Inflammatory macrophage treated with lipopolysaccharide for 4 hours (primary cell): ENCODE data around the gene FOXS1.

Source experiments
- DNase-seq: peaks from one replicate; pipeline ENCODE4 v3.0.0-alpha.2; 2020

FOXS1 gene

DNA sequence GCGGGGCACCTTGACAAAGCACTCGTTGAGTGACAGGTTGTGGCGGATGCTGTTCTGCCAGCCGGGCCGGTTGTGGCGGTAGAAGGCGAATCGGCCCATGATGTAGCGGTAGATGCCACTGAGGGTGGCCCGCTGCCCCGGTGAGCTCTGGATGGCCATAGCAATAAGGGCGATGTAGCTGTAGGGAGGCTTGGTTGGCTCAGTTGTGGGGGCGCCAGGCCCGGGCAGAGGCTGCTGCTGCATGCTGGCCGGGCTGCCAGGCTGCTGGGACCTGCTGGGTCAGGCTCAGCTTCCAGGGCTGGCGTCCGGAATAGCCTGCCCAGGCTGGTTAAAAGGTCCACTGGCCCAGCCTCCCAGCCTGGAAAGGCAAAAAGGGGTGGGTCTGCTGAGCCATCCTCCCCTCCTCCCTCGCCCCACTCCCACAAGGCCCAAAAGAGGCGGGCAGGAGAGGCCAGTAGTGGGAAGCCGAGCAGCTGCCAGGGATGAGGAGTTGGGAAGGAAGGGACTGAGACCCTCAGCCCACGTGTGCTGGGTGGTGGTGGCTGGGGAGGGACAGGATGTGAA lies at the start of gene FOXS1:
Gene FOXS1 (minus strand): TSS at position 305 of the 564 bp plus-strand sequence. CDS start 62 bp downstream, at position 243.
- DNase-seq: no peak

DNA sequence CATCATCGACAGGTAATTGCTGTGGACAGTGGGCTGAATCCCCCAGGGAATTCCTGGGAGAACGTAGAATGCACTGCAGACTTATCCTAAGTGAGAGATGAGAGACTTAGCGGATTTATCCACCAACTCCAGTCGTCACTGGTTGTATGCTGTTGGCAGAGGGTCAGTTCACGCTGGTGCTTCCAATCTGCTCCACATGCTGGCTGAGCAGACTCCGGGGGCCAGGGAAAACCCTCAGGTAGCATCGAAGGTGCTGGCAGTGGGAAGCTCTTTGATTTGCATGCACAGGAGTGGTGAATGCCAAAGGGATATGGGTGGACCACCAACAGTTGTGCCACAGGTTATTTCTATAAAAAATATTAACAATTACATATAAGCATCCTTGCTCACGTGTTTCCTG lies 45.2 kb upstream of the FOXS1 start:
- no peak for DNase-seq

DNA sequence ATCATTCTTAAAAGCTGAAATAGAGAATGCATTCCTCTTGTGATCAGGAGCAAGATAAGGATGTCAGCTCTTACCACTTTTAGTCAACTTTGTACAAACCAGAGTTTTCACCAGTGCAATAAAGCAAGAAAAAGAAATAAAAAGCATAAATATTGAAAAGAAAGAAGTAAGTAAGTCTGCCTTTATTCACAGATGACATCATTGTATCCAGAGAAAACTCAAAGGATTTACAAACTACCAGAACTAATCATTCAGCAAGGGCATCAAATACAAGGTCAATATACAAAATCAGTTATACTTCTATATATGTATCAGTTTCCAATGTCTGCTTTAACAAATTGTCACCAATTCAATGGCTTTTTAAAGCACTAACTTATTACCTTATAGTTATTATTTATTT lies 38.4 kb upstream of the FOXS1 start:
- no peak for DNase-seq

DNA sequence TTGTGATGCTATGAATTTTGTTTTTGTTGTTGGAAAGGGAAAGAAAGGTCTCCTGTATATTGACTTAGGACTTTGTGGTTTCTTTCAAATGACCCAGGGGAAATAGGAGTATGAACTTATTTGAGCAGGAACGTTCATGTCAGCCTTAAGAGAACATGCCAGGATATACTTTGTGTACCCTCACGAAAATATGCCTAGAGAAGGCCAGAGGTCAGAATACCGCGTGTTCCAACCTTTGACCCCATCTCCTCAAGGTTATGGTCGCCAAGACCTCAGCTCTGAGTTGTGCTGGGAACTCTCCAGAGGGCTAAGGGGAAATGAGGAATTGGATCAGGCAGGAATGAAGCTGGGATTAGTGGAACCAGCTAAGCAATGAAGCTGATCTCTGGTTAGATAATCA lies 36.5 kb upstream of the FOXS1 start:
- no peak for DNase-seq

DNA sequence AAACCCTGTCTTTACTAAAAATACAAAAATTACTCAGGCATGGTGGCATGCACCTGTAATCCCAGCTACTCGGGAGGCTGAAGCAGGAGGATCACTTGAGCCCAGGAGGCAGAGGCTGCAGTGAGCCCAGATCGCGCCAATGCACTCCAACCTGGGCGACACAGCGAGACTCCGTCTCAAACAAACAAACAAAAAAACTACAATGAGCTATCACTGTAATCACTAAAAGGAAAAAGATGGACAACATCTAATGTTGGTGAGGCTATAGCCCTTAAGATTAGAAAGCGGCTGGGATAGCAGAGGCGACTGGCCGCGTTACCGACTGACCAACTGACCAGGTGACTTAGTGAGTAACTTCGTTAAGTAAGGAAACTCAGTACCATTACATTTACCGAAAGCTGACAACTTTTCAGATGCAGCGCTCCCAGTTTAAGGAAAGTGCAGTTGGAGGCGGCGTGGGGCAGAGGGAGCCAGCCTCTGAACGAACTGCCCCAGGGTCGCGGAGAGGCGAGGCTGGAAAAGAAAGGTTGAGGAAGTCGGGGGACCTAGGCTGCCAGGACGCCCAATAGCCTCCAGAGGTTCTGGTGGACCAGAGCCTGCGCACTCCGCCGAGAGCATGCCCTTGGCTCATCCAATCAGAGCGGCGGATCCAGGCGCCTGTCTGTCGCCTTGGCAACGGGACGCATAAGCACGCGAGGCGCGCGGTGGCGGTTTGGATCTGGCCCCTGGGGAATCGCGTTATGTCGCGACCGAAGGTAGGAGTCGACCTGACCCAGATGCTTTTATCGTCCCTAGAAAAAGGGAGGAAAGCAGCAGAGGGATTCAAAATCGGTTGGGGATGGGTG lies 34.0 kb upstream of the FOXS1 start:
- peak; percentile 98 for DNase-seq

DNA sequence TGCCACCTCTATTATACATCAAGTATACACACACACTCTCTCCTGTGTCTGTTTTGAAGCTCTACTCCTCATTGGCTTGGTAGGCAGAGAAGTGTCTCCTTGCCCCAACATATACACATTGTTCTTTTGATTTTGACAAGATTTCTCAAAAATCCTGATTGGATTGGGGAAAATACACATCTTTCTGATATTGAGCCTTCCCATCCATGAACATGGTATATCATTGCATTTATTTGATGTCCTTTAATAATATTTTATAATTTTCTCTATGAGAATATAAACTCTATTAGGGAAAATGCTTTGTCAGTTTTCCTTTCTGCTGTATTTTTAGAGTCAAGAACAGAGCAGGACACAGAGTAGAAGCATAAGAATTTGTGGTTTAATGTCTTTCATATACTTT lies 32.3 kb upstream of the FOXS1 start:
- DNase-seq: no peak

DNA sequence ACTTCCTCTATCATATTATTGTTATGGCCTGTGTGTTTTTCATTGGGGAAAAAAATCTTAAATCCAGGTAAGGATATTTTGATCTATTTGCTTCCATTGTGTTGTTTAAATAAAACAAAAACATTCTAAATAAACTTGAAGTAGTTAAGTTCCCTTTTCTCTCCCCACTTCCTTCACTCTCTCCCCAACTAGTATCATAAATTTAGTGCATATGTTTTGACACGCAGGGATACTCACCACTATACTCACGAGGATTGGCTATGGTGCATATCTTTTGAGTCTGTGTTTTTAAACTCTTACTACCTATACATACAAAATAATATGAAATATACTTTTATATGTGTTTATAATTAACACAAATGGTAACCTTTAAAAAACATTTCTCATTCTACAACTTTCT lies 30.3 kb upstream of the FOXS1 start:
- DNase-seq: no peak

DNA sequence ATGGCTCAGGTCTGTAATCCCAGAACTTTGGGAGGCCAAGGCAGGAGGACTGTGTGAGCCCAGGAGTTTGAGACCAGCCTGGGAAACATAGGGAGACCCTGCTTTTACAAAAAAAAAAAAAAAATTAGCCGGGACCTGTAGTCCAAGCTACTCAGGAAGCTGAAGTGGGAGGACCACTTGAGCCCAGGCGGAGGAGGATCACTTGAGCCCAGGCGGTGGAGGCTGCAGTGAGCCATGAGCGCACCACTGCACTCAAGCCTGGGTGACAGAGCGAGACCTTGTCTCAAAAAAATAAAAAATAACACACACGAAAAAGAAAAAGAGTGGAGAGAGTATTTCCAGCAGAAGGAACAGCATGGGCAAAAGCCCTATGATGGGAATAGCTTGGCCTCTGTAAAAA lies 27.0 kb upstream of the FOXS1 start:
- DNase-seq: no peak

DNA sequence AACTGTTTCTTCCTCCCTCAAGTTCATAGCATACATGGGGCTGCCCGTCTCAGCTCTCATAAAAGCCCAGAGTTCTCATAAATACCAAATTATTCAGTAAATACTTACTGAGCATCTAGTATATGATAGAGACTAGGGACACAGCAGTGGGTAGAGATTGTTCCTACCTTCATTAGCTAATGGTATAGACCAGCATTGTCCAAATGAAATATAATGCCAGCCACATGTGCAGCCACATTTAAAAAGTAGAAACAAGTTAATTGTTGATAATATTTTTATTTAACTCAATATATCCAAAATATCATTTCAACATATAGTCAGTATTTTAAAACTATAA lies 26.2 kb upstream of the FOXS1 start:
- no peak for DNase-seq

DNA sequence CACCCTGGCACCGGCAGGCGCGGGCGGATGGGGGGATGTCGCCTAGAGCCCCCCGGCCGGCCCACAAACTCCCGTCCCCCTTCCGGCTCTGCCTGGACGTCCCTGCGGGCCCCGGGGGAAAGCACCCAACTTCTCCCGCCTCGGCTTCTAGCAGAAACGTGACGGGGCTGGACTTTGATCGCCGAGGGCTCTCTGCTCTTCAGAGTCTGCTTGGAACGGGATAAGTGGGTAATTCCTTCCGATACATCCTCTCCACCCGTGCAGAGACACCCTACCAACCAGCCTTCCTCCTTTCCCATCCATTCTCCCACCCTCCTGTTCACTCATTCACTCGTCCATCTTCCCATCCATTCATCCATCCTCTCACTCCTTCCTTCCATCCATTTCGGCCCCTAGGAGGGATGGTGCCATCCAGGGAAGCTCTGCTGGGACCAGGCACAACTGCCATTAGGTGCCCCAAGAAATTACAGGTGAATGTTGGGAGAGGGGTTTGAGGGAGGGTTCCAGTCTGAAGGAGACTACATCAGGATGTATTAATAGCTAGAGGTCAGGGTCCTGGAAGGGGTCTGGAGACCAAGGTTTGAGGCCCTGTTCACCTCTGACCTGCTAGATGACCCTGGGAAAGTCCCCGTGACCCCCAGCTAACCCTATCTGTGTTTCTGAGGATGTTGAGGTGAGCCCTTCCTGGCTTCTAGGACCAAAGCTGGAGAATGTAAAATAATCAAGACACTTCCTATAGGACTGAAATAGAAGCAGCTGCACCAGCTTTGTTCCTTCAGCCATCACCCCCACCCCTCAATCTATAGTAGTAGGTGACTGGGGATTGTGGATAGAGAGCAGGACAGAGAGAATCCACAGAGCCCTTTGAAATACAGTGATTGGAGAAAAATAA lies 25.6 kb upstream of the FOXS1 start:
- DNase-seq: no peak

DNA sequence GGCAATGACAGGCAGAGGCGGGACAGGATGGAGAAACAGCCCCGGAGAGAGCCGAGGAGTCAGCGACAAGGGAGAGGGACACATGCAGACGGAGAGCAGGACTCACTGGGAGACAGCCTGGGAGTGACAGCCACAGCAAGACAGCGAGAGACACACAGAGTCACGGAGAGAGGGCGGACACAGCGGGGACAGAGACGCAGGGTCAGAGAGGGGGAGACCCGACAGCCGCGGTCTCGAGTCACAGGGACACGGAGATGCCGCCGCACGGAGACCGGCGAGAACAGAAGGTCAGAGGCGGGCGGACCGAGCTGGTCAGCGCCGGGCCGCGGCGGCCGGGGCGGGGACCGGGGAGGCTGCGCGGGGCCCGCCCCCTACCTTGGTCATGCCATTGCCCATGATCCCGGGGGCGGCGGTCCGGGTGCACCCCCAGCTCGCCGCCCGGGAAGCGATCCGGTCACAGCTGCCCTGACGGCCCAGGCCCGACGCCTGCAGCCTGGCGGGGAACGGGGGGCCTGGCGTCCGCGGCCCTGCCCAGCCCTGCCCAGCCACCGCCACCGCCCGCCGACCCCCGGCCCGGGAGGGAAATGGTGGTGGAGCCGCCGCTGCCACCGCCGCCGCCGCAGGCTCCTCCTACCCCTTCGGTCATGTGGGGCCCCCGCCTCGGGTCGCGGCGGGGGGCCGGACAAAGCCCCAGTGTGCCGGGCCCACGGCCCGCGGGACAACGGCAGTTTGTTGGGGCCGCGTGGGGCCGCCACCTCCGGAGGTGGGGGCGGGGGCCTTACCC lies 24.7 kb upstream of the FOXS1 start, which contains the start of the genes DUSP15 and TTLL9:
Gene DUSP15 (minus strand): TSS at position 586 of the 784 bp plus-strand sequence. CDS start 190 bp downstream, at position 396.
Gene TTLL9 (plus strand): TSS at position 693 of the 784 bp plus-strand sequence. CDS start 493 bp downstream, outside the sequence.
- DNase-seq: peak; percentile 20

DNA sequence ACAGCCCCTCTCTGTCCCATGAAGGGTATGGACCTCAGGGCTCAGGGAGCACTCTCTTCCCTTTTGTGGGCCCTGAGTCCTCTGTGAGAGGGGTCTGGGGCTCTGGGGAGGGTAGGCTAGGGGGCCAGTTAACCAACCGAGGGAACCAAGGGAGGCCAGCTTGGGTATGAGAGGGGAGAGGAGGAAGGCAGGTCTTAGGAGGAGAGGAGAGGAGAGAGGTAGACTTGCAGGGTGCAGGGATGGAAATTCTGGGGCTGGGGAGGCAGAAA lies 24.2 kb upstream of the FOXS1 start:
- DNase-seq: no peak

DNA sequence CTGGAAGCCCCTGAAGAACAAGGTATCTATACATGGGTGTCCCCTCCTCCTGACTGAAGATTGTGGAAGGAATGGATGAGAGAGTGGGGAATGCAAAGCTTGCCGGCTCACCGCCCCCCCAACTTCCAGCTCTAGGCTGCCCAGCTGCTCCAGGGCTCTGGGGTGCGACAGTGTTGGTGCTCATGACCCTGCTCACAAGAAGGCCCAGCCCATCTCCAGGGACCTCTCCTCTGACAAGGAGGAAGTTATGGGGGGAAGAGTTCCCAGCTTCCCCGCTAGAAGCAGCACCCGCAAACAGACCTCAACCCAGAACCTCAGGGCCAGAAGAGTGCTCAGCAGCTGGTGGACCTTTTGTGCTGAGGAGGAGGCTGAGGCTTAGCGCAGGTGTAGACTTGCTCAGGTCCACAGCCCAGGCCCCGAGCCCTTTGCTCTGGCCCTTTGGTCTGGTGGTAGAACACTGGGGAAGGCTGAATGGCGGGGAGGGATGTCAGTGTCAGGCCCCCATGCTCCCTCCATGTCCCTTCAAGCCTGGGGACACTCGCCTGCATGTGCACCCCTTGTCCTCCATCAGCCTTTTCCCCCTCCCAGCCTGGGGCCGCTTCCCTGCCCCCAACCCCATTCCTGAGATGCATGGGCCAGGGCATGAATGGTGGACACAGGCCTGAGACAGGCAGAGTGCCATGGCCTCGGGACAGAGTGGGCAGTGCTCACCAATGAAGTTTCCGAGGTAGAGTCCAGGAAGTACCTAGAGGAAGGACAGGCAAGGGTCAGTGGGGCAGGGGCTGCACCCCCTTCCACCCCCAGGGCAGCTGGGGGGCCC lies 23.7 kb upstream of the FOXS1 start:
- DNase-seq: no peak

DNA sequence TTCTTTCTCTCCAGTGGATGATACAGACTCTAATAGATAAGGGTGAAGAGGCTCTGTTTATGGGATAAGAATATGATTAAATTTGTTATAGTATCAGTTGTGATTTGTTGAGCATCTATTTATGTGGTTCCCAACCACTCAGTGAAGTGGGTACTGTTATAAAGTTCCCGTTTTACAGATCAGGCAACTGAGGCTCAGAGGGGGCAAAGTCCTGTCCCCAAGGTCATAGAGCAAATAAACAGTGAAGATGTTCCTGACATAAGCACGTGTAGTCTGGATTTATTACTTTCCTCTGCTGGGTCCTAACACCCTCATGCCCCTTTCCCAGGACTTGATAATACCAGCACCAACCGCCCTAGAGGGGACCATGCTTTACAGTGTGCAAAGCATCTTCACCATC lies 20.8 kb upstream of the FOXS1 start:
- no peak for DNase-seq

DNA sequence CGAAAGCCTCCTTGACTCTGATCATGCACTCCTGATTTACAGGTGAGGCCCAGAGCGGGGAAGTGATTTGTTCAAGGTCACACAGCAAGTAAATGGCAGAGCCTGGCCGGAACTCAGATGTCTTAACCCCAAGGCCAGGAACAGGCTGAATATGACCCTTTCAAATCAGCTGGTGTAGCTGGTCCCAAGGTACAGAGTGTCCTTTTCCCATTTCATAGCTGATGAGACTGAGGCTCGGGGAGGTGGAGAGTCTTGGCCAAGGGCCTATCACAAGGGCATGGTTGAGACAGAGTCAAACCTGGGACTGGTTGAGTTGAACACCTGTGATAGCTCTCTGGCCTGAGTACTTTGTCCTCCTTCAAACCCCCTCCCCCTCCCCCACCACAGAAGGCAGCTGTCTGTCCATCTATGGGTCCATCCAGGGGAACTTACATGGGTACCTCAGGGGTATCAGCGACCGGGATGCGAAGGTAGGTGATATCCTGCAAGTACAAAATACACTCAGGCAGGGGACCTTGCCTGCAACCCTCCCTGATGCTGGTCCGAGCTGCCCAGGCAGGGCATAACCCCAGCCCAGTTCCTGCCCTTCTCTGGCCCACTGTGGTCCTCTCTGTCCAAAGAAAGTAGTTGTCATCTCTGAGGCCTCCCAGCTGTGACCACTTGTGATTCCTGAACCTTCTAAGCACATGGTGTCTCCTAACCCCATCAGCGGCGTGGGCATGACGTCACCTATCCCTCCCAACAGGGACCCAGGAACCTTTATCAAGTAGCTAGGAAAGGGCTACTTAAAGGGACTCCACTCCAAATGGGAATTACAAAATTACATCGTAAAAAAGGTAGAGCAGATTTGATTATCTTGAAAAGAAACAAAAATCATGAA lies 19.4 kb upstream of the FOXS1 start:
- no peak for DNase-seq

DNA sequence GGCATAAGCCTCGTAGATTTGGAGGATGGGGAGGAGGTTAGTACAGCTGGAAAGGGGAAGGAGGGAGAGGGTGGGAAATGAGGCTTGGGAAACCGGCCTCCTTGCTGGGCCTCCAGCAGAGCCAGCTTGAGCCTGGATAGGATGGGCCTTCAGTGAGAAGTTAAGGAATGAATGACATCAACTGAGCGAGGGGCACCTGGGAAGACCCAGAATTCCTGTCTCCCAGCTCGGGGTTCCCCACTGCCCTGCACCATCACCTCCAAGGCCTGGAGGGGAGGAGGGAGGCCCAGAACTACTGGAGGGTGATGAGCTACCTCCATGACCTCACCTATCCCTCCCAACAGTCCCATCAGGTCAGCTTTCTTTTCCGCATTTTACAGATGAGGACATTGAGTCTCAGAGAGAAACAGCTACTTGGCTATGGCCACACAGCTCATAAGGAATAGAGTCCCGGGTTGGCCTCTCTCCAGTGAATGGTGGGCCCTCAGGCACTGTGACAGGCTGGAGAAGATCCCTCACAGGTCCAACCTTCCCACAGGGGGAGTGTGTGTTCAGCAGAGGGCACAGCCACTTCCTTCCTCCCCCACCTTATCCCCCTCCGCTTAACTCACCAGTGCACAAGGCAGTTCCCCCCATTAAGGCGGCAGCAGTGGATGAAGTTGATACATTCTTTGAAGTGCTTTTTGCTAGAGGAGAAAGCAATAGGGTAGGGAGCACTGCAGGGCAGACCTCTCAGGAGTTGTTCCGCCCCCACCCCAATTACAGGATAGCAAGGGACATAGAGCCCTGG lies 18.1 kb upstream of the FOXS1 start:
- DNase-seq: no peak

DNA sequence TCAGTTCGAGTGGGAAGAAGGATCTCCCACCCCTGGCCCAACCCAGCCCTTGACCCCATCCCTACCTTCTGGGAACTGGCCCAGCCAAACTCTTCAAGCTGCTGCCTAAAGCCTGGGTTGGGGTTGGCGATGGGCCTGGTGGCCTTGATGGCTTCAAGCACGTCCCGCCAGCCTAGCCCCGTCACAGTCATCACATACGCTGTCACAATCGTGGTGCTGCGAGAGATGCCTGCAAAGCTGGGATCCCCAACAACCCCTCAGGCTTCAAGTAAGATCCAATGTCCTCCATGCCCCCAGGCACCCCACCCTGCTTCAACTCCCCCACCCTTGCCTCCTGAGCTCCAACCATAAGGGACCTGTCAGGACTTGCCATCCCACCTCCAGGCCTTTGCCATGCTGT lies 17.1 kb upstream of the FOXS1 start:
- no peak for DNase-seq

DNA sequence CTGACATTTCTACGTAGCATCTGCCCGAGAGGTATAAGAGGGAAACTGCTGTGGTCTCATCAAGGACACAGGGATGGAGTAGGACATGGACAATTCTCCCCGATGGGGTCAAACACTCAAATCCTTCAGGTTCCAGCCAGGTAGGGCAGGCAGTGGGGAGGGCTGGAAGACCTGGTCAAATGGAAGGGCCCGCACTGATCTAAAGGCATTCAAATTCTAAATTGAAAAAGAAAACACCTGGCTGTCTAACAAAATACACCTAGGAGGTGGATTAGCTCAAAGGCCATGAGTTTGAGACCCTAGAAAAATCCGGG lies 16.7 kb upstream of the FOXS1 start:
- DNase-seq: no peak

DNA sequence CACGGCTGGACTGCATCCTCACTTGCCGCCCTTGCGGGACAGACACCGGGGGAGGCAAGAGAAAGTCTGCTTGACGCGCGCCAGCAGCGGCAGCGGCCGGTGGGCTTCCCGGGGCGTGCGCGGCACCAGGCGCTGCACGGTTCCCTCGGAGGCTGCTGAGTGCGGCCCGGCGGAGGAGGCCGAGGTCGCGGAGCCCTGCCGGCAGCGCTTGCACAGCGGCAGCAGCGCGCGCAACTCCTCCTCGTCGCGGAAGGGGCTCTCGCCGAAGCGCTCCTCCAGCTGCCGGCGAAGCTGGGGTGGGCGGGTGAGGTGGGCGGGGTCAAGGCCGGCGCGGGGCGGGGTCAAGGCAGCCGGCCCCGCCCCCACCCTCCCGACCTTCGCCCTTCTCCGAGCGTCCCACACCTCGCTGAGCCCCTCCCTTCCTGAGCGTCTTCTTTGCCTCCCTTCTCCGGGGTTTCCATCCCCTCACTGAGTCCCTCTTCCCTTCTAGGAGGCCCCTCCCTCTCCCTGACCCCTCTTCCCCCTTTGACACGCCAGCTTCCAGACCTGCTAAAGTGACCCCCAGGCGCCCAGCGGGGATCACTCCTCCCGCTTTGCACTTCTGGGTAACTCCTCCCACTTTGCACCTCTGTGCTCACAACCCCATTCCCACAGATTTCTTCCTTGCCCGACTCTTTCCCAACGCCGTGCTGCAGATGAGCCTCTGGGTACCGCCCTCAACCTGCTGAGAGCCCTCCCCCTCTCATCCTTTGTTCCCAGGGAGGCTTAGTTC lies 16.2 kb upstream of the FOXS1 start:
- peak; percentile 68 for DNase-seq

DNA sequence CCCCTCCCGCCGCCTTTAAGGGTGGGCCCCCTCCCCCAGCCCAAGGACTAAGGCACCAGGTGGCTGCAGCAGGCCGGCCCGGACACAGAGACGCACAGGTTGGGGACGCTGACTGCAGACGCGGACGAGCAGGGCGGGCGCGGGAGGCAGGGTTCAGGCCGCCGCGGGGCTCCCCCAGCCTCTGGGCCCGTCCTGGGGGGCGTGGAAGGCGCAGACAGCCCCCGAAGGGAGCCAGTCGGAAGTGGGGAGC lies 15.7 kb upstream of the FOXS1 start:
- DNase-seq: no peak
